OCI-LY7 (cell line): ENCODE data around the gene GRPR.

Source experiments
- EZH2phosphoT487 ChIP-seq: fragments of 200-600 bp; sonication (generic); IDR thresholded peaks from 2 replicates; pipeline ENCODE4 v1.6.1; 2018; ENCODE audit warnings: low read depth, borderline replicate concordance, mild to moderate bottlenecking, mixed run types, antibody characterized with exemption, low read length, moderate library complexity, mixed read lengths
- TF ChIP-seq, protein P1 (sequence below): fragments of 200-600 bp; sonication (generic); conservative IDR thresholded peaks from 2 replicates; pipeline ENCODE4 v1.5.1; 2014; ENCODE audit warnings: mild to moderate bottlenecking, antibody characterized with exemption, low read length, moderate library complexity, mixed read lengths

DNA sequence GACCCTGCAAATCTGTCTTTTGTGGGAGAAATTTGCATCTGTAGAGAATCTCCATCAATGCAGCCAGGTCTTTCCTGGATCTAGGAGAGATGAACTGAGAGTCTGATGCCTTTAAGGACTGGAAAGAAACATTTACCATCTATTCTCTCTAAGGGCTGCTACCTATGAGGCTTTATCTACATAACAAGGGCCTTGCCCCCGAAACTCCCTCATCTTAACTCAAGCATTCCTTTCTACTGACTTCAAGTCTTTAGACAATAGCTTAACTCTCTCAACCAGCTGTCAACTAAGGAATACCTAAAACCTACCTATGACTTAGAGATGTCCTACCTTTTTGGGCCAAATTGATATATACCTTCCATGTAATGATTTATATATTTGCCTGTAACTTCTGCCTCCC, 76.0 kb downstream of the GRPR start:
- no peak for TF ChIP-seq EZH2phosphoT487
- TF ChIP-seq, protein P1, sequence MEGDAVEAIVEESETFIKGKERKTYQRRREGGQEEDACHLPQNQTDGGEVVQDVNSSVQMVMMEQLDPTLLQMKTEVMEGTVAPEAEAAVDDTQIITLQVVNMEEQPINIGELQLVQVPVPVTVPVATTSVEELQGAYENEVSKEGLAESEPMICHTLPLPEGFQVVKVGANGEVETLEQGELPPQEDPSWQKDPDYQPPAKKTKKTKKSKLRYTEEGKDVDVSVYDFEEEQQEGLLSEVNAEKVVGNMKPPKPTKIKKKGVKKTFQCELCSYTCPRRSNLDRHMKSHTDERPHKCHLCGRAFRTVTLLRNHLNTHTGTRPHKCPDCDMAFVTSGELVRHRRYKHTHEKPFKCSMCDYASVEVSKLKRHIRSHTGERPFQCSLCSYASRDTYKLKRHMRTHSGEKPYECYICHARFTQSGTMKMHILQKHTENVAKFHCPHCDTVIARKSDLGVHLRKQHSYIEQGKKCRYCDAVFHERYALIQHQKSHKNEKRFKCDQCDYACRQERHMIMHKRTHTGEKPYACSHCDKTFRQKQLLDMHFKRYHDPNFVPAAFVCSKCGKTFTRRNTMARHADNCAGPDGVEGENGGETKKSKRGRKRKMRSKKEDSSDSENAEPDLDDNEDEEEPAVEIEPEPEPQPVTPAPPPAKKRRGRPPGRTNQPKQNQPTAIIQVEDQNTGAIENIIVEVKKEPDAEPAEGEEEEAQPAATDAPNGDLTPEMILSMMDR: no peak
